ENCODE results near the gene VWA7.
"Not testable (repeated sequence)": the region's sequence is repeated elsewhere in the genome, so short reads cannot be mapped to it uniquely, and the experiment has no call there.

GRCh38 chr6:31817133-31817928 lies 40.2 kb upstream of the VWA7 start:
- not testable (repeated sequence) for TF ChIP-seq ARNT (IDR thresholded peaks at IDR 0.05); SUZ12 (IDR thresholded peaks at IDR 0.05); BHLHE40 (IDR thresholded peaks at IDR 0.05; ENCODE audit: borderline replicate concordance); PKNOX1 (IDR thresholded peaks at IDR 0.05); FOXA1 (IDR thresholded peaks at IDR 0.05); SP1 (IDR thresholded peaks at IDR 0.05); LEF1 (IDR thresholded peaks at IDR 0.05; ENCODE audit: borderline replicate concordance); TARDBP (IDR thresholded peaks at IDR 0.05); L3MBTL2 (conservative IDR thresholded peaks at IDR 0.05); CTBP1 (IDR thresholded peaks at IDR 0.05; ENCODE audit: borderline replicate concordance); FOXK2 (IDR thresholded peaks at IDR 0.05); FOXM1 (IDR thresholded peaks at IDR 0.05; ENCODE audit: borderline replicate concordance); ELF4 (IDR thresholded peaks at IDR 0.05)

Measured in HEK293T (cell line).